ENCODE measurements around the gene KATNAL1.
A peak's percentile ranks its signal among the peaks of the same experiment; 100 is the strongest.

KATNAL1 gene

DNA sequence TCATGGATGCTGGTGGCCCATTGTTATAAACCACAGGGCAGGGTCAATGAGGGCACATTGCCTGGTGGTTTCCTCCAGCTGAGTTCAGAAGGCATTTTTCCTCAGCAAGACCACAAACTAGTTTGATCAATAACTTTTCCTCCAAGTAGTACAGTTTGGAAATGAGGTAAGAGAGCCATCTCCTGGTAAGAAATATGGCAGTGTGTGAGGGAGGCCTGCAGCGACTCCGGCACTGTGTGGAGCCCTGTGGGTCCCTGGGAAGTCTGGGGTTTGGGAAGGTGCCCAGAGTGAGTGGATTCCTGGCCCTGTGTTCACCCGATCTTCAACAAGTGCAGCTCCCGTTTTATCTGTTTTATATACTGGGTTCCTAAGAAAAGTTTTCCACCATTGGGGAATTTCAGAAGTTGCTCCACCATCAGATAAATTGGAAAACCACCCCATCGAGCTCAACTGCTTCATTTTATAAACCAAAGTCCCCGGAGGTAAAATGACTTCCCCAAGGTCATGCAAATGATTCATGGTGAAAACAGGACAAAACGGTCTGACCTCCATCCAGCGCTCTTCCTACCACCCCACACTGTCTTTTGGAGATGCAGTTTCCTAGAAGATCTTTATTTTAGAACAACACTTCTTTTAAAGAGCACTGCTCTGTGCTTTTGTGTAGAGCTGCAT lies 148.4 kb downstream of the KATNAL1 start:
- peak; percentile 42 for DNase-seq

DNA sequence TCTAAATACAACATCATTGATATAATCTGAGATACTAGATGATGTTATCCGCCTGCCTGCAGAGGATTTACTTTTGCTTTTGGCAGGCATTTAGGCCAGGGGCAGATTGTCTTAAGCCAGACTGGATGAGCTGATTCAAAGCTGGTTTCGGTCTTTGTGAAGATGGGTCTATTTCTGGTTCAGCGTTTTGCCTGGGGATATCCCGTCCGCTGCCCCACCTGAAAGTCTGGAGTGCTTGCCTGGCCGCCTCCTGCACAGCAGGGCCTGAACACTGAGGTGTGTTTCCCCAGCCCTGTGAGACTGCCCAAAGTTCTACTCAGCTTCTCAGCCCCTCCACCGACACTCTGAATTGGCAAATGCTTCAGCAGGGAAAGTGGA lies 149.7 kb downstream of the KATNAL1 start:
- DNase-seq = no peak

DNA sequence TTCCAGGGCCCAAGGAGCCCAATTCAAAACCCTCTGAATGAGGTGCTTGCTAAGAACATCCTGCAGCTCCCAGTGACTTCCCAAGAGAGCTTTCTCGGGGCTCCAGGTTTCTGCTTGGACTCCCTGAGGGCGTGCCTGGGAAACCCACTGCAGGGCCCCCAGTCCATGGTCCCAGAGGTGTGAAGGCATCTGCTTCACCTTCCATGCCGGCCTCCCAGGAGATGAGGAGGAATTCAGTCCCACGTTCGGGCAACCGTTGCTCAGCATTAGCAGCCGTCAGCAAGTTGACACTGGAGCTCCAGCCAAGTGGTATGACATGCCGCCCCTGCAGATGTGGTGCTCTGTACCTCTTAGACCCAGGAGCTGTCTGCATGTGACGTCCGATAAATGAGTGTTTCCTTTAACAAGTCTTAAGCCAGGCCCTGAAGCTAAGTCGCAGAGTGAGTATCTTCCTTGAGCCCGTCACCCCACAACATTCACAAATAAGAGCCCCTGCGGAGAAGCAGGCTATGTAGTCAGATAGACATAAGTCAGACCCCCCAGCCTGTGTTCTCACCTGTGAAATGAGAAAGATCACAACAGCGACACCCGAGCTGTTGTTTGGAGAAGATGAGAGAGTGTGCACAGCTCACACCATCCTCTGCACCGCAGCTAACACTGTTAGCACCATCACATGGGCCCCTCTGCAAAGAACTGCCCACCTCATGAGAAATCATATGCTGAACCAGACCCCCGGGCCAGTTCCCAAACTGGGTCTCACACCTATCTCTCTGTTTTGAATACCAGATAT lies 150.3 kb downstream of the KATNAL1 start:
- no peak for DNase-seq

DNA sequence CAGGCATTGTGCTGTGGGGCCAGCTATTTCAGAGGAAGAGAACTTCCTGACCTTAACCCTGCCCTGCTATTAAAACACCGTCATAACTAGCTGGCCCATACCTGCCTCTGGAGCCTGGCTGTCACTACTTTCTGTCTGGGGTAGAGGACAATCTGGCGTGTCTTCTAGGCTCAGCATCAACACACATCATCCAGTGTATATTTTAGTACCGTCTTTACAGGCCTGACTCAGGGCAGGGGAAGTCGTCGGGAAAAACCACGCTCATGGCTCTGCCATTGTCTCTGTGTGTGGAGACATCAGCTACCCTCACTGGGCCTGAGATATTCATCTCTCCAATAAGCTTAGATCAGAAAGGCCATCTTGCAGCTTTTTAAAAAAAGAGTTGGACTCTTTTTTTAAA lies 151.1 kb downstream of the KATNAL1 start:
- DNase-seq = no peak

DNA sequence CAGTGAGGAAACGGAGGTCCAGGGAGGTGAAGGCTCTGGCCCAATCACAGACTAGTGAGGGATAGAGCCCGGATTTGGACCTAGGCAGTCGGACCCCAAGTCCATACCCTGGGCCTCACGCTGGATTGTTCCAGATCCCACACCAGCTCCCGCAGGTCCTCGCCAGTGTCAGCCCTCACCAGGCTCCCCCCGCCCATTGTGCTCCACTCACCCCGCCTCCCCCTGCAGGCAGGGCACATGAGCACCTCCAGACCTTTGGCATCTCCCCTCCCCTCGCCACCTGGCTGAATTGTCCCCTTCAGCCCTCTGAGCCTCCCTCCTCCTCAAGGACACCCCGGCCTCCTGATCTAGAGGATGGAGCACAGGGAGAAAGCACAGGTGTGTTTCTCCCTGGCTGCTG lies 152.4 kb downstream of the KATNAL1 start:
- DNase-seq = no peak

DNA sequence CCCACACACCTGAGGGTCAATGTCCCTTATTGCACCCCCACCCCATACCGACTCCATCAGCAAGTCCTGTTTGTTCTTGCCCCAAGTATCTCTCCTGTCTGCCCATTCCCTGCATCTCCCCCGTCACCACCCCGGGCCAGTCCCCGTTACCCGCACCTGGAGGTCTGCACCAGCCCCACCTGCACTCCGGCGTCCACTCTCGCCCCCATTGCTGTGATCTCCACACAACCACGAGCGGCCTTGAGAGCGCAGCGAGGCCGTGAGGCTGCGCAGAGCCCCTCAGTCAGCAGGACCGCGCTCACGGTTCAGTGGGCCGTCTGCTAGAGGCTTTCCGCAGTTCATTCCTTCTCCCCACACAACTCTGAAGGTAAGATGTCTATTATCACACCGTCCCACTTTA lies 152.8 kb downstream of the KATNAL1 start:
- no peak for DNase-seq

DNA sequence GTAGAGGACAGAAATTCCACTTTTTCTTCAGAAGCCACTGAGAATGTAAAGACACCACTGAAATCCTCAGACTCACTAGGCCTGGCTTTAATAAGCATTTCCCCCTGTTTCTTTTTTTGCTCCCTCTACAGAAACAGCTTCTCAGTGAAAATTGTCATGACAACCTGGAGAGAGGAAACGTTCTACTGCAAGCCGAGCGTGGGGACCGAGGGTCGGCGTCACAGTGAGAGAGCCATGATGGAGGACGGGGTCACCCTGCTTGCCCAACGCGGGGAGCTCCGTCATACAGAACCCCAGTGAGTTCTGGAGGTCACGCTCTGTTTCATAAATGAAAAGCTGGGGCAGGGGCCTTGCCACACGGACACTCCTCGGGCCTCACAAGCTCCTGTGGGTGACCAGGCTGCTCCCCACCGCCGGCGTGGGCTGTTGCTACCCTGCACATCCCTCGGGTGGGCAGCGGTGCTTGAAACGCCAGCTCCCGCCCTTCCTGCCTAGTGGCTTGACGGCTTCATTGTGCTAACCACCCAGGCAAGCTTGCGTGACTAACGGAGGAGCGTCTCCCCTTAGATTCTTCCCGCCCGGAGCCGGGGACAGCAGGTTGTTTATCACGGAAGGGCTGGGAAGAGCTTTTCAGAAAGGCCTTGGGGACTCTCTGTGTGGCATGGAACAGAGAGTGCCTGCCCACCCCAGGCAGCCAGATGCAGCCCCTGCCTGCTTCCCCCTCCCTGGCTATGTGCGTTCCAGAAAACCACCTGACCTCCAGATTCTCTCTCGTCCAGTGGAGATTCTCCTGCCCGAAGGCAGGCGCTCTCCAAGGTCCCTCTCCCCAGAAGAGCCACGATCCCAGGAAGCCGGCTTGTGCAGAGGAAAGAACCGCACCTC lies 153.6 kb downstream of the KATNAL1 start:
- DNase-seq = no peak

Data from CD4-positive, alpha-beta T cell treated with Interleukin-17A for 4 hours (primary cell).